Measurements from ENCODE around the gene MROH2B. TPM values are rescaled to one million over a fixed set of nuclear protein-coding genes. Genes with fewer than 3 reads are reported as not detected.
A peak's percentile ranks its signal among the peaks of the same experiment; 100 is the strongest.
"Not testable (repeated sequence)": the region's sequence is repeated elsewhere in the genome, so short reads cannot be mapped to it uniquely, and the experiment has no call there.

Gene MROH2B
- polyA plus RNA-seq, 3 donors: 0.14 to 0.17 TPM; not detected in 1

GRCh38 chr5:41032973-41033372 lies 38.2 kb downstream of the MROH2B start:
- no peak for DNase-seq (ENCODE audit: low read depth in 3 of 3, low spot score in 2 of 3)

GRCh38 chr5:41022600-41022999 lies 48.5 kb downstream of the MROH2B start:
- not testable (repeated sequence) for DNase-seq (ENCODE audit: low read depth in 3 of 3, low spot score in 2 of 3)

GRCh38 chr5:41012318-41012717 lies 58.8 kb downstream of the MROH2B start:
- DNase-seq (ENCODE audit: low read depth in 3 of 3, low spot score in 2 of 3): no peak

- no peak for DNase-seq (ENCODE audit: low read depth in 3 of 3, low spot score in 2 of 3)
Measured at GRCh38 chr5:41010572-41010971, 60.6 kb downstream of the MROH2B start.

GRCh38 chr5:41009232-41009631 lies 61.9 kb downstream of the MROH2B start:
- no peak for DNase-seq (ENCODE audit: low read depth in 3 of 3, low spot score in 2 of 3)

- DNase-seq (ENCODE audit: low read depth in 3 of 3, low spot score in 2 of 3): no peak
Measured at GRCh38 chr5:41004931-41005330, 66.2 kb downstream of the MROH2B start.

GRCh38 chr5:41003670-41004376 lies 67.3 kb downstream of the MROH2B start:
- DNase-seq (ENCODE audit: low read depth in 3 of 3, low spot score in 2 of 3): no peak

- no peak for DNase-seq (ENCODE audit: low read depth in 3 of 3, low spot score in 2 of 3)
Measured at GRCh38 chr5:40999966-41000365, 71.2 kb downstream of the MROH2B start.

GRCh38 chr5:40999142-40999541 lies 72.0 kb downstream of the MROH2B start:
- DNase-seq (ENCODE audit: low read depth in 3 of 3, low spot score in 2 of 3): no peak

- no peak for DNase-seq (ENCODE audit: low read depth in 3 of 3, low spot score in 2 of 3)
Measured at GRCh38 chr5:40995801-40996586, 75.1 kb downstream of the MROH2B start.

GRCh38 chr5:40991981-40992559 lies 79.1 kb downstream of the MROH2B start:
- DNase-seq (ENCODE audit: low read depth in 3 of 3, low spot score in 2 of 3): no peak

GRCh38 chr5:40991168-40991980 lies 79.8 kb downstream of the MROH2B start:
- DNase-seq (ENCODE audit: low read depth in 3 of 3, low spot score in 2 of 3): peak; percentile 17 to 32 (median 29)

- DNase-seq (ENCODE audit: low read depth in 3 of 3, low spot score in 2 of 3): no peak
Measured at GRCh38 chr5:40988746-40989510, 82.2 kb downstream of the MROH2B start.

- no peak for DNase-seq (ENCODE audit: low read depth in 3 of 3, low spot score in 2 of 3)
Measured at GRCh38 chr5:40987349-40987748, 83.8 kb downstream of the MROH2B start.

- DNase-seq (ENCODE audit: low read depth in 3 of 3, low spot score in 2 of 3): no peak
Measured at GRCh38 chr5:40986666-40987065, 84.5 kb downstream of the MROH2B start.

- DNase-seq (ENCODE audit: low read depth in 3 of 3, low spot score in 2 of 3): no peak
Measured at GRCh38 chr5:40985501-40985900, 85.6 kb downstream of the MROH2B start.

- no peak for DNase-seq (ENCODE audit: low read depth in 3 of 3, low spot score in 2 of 3)
Measured at GRCh38 chr5:40984884-40985283, 86.3 kb downstream of the MROH2B start.

GRCh38 chr5:40983781-40984180 lies 87.4 kb downstream of the MROH2B start:
- no peak for DNase-seq (ENCODE audit: low read depth in 3 of 3, low spot score in 2 of 3)

GRCh38 chr5:40981420-40981819 lies 89.7 kb downstream of the MROH2B start:
- DNase-seq (ENCODE audit: low read depth in 3 of 3, low spot score in 2 of 3): no peak

- no peak for DNase-seq (ENCODE audit: low read depth in 3 of 3, low spot score in 2 of 3)
Measured at GRCh38 chr5:40976836-40977235, 94.3 kb downstream of the MROH2B start.
